ENCODE results near the gene PRIMA1.

The PRIMA1 gene

DNA sequence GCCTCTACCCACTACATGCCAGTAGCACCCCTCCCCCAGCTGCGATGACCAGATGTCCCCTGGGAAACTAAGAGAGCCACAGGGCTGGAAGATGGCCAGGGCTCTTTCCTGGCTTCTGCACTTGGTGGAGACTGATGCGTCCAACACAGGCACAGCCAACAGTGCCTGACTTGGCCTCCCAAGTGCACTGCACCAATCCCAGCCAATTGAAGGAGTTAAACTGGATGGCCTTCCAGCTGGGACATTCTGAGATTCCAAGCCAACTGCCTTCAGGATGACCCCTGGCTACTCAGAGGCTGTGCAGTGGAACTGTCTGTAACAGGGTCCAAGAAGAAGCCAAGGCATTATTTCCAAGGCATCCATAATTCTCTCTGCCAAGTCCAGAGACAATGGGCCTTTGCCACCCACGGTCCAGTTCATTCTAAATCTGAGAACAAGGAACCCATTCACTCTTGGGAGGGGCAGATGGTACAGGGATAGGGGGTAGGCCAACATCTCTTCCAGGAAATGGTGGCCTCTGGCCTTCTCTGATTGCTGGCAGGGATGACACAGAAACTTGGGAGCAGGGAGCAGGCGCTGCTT lies 35.2 kb downstream of the PRIMA1 start:
- no peak for DNase-seq

DNA sequence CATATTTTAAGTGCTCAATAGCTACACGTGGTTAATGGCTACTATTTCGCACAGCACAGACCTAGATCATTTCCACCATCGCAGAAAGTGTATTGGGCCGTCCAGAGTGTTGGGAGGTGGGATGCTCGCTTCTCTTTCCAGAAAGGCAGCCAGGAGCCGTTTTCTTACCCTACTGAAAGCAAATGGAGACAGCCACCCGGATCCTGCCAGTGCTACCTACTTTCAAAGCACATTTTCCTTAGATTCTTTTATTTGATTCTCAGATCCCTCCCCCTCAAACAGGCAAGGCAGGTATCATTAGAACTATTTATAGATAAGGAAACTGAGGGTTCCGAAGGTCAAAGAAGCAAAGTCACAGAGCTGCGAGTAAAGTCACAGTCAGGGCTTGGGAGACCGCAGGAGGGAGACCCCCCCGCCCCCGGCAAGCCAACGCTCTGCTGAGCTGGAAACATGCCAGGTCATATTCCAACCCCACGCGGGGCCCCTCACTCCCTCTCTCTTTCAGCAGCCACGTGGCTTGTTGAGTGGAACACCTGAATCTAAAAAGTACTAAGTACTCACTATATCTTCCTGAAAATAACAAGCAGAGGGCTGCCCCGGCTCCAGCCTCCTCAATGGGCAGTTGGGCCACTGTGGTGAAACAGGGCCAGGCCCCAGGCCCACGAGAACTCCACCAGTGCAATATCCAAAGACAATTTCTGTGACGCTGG lies 36.2 kb downstream of the PRIMA1 start:
- no peak for DNase-seq

DNA sequence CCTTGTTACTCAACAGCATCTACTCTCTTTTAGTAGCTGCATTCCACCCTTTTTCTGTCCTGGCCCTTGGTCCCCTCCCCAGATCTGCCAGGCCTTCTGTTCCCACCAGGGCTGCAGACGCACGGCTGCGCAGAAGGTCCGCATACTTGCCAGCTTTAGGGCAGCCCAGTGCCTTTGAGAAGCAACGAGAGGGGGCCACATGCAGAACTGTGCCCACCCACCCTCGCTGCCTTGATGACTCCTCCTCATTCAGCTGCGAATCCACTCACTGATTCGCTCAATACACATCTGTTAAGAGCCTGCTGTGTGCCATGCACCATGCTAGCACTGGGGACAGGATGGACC lies 39.2 kb downstream of the PRIMA1 start:
- DNase-seq, result no peak

DNA sequence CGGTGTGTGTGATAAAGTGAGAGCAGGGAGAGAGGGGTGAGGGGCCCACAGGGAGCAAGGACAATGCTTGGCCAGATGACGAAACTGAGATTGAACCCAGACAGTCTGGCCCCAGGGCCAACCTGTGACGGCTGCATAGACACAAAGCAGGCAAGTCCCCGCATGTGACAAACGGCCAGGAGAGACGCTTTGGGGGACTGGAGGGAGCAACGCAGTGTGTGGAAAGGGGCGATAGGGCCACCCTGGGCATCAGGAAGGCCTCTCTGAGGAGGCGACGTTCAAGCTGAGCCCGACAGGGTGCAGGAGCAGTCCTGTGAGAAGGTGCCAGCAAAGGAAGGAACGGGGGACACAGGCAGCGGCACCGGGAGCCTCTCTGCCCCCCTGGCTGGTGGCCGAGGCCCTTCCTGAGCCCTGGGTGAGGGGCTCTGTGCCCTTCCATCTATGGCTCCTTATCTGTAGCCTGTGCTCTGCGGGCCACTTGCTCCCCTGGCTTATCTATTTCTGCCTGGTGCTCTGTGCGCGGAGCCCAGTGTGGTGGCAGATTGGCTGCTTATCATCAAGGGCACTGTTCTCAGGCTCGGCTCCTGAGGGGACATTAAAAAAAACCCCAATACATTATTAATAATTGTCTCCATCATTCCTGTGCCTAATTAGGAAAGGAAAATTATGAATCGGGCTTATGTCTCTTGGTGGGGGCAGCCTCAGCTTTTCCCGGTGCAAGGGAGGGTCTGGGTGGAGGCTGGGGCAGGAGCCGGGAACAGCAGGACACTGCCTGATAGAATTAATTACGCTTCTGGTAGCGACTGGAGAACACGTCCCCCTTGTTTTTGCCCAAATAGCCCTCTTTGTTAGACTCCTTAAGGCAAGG lies 39.8 kb downstream of the PRIMA1 start:
- DNase-seq, result no peak

DNA sequence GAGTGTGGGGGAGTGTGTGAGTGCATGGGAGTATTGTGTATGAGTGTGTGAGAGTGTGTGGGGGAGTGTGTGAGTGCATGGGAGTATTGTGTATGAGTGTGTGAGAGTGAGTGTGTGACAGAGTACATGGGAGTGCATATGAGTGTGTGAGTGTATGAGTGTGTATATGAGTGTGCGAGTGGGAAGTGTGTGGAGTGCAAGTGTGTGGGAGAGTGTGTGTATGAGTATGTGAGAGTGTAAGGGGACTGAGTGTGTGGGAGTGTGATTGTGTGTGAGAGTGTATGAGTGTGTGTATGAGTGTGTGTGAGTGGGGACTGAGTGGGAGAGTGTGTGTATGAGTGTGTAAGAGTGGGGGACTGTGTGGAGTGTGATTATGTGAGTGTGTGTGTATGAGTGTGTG lies 40.7 kb downstream of the PRIMA1 start:
- DNase-seq, result no peak

DNA sequence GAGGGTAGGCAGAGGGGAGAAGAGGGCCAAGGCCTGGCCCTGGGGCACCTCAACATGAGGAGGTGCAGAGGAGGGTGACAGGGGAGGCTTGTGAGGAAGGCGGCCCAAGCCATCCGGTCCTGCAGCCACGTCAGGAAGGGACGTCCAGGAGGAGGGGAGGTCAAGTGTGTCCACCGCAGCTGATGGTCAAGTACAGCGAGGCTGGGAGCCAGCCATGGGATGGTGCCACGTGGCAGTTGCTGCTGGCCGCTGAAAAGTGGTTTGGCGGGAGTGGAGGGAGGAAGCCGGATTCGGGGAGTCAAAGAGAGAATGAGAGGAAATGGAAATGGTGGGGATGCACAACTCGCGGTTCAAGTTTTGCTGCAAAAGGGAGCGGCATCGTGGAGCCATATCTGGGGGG lies 41.2 kb downstream of the PRIMA1 start:
- DNase-seq, result no peak

DNA sequence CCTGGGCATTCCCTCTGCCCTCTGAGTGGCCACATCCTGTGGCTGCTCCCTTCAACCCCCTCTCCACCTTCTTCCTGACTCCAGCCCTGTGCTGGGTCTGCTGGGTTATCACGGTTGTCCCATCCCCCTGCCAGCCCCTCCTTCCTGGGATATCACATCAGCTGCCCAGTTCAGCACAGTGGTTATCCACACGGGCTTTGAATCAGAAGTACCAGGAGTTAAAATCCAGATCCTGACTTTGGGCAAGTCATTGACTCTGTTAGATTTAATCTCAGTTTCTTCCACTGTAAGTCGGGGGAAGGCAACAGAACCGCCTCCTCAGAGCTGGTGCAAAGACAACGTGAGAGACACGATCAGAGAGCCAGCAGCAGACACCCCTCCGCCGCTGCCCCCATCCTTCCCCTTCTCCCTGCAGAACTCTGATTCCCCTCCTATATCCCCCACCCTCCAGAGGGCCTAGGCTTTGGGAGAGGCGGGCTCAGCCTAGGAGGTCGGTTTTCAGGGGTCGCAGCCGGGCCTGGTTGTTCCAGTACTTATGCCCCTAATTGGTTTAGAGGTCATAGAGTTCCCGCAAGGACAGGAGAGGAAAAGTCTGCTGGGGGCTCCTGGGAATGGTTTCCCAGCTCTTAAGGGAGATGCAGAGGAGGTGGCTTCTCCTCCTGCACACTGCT lies 42.5 kb downstream of the PRIMA1 start:
- DNase-seq, result no peak

DNA sequence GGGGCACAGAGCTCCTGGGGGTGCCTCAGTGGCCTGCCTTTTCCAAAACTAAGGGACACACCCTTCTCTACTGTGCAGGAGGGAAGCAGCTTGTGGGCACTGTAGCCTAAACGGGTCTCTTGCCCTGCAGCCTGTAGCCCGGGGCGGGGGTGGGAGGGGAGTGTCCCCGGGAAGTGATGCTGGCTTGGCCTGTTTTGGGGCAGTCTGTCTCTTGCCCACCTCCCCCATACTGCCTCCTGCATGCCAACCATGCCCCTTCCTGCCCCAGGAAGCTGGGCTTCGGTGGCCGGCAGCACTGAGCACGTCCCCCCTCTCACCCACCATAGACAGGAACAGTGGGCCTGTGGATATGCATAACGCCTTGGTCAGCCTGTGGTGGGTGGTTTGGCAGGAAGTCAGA lies 43.4 kb downstream of the PRIMA1 start:
- DNase-seq, result no peak

DNA sequence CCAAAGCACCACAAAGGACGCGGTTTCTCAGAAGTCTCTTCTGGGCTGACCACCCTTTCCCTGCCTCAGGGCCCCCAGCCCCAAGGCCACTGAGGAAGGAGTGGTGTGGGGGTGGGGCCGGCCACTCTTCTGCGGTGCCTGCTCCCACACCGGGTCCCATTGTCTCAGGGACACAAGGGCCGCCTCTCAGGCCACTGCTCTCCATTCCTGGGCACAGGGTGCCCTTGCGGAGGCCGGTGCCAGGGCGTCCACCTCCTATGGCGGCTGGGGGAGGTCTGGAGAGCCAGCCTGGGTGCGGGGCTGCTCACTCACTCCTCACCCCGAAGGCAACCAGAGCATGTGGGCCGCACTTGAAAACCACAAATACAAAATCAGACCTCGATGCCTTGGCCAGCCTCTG lies 44.1 kb downstream of the PRIMA1 start:
- no peak for DNase-seq

DNA sequence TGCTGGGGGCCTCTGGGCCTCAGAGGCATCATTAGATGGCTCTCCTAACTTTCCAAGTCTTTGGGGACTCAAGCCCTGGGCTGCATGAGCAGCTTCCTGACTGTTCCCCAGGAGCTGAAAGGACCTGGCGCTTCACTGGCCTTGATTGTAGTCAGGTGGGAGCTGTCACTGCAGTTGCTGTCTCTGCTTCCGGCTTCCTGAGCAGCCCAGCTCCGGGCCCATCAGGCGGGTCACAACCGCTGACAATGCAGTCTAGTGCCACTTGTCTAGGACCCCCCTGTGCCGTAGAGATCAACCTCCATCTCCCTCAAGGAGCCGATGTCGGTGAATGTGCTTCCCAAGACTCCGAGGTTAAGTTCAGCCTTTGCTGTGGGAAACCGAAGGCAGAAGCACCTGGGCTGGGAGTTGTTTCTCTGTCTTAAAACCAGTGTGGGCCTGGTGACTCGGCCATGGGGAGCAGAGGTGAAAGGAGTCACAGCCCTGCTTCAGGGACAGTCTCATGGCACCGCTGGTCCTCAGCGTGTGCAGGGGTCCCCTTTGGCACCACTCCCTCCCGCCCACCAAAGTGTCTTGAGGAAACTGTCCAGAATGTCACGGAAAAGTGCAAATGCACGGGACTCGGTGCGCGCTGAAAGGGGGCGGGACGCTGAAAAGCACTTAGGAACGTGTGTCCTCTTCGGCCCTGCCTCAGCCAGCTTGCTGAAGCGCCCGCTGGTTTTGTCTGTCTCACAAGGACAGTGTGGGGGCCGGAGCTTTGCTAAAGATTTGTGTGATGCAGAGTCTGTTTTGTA lies 44.8 kb downstream of the PRIMA1 start:
- DNase-seq, result no peak

DNA sequence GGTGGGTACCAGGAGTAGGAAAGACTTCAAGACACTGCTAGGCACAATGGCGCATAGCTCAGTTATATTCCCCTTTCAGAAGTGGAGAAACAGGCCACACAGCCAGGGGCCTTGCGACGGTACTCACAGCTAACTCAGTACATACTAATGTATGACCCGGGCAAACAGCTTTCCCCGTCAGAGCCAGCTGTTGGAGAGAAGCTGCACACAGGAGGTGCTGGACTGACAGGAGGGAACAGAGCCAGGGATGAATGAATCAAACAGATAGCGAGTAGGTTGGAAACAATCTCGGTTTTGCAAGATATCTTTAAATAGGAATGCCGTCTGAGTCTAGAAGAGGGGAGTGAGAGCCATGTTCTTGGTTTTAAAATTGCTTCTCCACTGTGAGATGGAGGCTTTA lies 45.5 kb downstream of the PRIMA1 start:
- no peak for DNase-seq

DNA sequence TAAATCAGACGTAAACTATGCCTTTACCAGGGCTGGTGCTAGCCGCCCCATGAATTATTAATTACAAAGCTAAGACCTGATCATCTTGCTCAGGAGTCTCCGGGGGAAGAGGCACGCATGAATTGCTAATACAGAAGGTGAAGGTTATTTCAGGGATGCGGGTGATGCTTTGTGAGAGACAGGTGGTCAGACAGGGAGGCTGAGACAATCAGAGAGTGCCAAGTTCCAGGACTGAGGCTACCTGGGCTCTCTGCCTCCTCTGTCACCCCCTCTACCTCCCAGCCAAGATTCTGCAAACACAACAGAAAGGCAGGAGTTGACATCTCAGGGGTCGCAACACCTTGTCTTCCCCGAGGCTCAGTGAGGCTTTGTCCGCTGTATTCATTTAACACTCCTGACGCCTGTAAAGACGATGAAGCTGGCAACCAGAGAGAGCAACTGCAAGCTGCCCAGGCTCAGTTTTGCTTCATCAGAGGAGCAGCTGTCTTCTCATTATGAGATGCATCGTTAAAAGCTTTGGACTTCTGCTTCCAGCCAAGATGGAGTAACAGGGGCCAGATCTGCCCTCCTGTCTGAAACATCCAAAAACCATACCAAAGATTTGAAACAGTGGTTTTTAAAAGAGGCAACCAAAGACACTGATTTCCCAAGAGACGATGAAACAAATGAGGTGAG lies 46.6 kb downstream of the PRIMA1 start:
- DNase-seq, result no peak

DNA sequence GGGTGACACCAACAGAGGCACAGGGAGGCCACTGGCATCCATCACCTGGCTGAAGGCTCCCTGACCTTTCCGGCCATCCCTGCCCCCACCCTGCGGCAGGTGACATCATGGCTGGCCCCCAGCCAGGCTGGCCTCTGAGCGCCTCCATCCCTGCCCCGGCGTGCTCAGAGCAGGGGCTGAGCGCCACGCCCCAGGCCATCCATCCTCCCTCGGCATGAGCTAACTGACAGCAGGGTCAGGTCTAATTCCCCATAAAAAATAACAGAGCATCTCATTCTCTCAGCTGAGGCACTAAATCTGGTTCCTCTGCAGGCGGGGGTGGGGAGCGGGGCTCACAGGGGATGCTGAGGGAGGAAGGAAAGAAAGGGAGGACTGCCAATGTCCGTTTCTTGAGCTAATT lies 50.7 kb downstream of the PRIMA1 start:
- DNase-seq, result no peak

DNA sequence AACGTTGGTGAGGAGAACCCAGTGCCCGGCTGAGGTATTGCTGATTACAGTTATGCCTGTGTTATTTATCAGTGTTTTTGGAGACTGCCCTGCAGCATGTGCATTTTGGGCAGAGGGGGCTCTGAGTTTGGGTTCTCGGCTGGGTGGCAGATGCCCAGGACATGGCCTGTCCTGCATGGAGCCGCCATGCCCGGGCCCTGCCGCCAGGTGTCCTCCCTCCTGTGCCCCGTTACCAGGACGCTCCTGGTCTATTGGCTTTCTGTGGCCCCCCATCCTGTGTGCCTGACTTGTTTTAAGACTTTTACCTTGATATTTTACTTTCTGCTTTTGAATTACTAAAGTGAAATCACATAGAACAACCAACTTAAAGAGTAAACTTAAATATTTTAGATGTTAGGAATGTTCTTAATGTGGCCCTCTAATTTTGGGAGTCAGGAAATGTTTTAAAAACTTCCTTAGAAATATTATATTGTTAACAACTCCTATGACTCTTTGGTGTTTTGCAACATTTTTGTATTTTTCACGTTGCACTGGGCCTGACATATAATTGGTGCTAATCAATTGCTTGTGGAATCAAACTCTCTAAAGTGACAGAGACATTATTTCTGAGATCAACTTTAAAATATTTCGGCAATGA lies 51.8 kb downstream of the PRIMA1 start:
- no peak for DNase-seq

DNA sequence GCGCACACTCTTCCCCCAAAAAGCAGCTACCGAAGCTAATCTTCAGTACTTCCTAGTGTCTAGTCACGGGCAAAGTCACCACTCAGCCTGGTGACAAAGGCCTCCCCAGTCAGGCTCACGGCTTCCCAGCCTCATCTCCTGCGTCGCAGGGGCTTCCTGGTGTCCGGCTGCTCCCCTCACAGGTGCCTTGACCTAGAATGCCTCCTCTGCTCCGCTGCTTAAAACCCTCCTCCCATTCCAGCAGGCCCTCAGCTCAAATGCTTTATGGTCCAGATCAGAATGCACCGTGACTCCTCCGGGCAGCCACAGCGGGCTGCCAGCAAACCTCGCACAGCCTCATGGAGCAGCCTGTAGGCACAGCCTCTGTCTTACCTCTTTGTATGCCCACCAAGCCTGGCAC lies 53.1 kb downstream of the PRIMA1 start:
- DNase-seq, result no peak

DNA sequence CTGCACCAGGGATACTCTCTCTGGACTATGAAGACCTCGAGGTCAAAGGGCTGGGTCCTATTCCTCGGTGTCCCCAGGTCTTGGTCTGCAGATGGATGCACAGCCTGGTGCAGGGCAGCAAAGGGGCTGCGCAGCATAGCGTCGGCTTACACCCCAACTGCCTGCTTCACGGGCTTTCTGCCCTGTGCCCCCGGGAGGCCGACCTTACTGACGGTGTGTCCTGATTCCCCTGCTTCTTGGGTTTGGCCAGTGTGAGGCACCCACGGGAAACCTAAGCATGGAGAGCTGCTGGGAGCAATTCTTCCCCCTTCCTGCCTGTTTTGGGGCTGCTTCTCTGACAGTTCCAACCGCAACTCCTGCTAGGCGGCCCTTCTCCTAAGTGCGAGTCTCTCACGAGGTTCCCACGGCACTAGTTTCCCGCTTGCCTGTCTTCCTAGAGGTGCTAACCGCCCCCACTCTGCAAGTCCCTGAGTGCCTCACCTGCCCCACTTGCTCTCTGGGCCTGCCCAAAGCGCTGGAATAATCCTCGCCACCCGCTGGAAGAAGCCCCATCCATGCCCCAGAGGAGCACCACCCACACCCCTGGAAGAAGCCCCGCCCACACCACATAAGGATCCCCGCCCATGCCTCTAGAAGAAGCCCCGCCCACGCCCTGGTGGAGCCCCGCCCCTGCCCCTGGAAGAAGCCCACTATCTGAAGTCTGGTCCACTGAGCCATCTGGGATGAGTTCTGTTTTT lies 54.0 kb downstream of the PRIMA1 start:
- no peak for DNase-seq

DNA sequence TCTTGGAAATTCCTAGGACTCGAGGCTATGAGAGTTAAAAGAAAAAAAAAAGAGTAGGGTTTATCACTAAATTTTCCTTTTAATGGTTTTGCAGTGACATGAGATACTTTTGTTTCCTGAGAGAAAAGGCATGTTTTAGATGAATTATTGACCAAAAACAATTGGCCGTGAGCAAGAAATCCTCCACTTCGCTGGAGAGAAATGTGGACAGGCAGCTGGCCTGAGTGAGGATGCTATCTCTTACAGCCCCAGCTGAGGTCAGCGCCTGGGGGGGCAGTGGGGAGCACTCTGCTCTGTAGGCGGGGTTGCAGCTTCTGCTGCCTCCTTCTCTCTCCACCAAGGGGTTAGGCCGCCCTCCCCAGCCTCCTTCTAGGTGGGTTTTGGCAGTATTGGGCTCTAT lies 54.7 kb downstream of the PRIMA1 start:
- DNase-seq, result no peak

DNA sequence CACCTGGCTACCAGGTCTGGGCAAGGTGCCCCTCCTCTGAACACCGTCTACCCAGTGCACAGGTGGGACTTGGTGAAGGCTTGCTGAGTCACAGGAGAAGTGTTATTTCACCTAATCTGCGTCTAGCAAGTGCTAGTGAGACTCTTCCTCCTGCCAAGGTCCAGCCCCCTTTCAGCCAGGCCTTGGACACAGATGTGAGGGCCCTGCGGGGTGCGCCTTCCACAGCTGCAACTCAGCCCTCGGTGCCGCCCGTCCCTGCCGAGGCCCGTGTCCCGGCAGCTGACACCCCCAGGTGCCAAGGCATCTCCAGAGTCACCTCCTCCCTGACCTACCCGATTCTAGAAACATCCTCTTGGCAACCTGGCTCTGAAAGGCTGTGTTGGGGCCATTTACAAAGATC lies 55.1 kb downstream of the PRIMA1 start:
- no peak for DNase-seq

DNA sequence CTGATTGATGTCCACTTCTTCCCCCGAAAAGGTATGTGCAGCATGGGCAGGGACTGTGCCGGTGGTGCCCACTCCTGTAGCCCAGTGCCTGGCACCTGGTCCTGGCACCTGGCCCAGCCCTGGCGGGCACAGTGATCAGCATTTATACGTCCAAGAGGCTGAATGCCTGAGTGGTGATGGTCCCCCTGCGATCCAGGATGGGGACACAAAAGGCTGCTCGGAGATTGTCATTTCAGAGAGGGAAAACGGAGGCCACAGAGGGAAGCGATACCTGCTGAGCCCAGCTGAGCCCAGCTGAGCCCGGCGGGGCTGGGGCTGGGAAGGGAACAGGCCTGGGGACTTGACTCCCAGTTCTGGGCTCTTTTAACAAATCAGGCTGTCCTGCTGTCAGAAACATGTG lies 55.8 kb downstream of the PRIMA1 start:
- no peak for DNase-seq

DNA sequence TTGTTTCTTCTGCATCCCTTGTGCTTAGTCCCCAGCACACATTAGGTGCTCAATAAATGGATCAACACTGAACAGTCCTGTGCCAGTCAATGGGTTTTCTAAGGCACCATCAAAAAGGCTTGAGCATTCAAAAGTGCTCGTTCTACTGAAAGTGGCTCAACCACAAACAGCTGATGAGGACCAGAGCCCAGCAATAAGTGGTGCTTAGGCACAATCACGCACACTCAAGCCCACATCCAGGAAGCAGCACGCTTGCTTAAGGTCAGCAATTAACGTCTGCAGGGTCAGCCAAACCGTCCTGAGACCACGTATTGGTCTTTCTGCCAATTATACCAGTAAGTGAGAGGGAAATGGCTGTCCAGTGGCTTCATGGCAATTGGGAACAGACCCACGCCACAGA lies 56.5 kb downstream of the PRIMA1 start:
- DNase-seq, result no peak

DNA sequence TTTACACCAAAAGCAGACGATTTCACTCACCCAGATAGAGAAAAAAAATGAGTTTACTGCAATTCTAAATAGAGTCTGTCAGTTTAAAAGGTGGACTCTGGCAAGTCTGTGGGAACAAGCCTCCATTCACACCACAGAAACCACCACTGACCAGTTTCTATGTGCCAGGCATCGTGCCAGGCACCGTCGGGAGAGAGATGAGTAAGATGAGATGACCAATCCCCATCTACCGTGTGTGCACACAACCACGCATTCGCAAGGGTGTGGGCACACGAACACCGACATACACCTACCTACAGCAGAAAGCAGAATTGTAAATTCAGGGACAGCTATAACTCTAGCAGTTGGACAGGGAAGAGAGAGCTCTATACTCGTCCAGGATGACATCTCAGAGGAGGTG lies 58.3 kb downstream of the PRIMA1 start:
- no peak for DNase-seq
